Thymus (tissue), 11 donors: Measurements from ENCODE around the gene CCDC201. TPM values are rescaled to one million over a fixed set of nuclear protein-coding genes. Genes with fewer than 3 reads are reported as not detected.
"Not testable (repeated sequence)": the region's sequence is repeated elsewhere in the genome, so short reads cannot be mapped to it uniquely, and the experiment has no call there.

Experiments used
- DNase-seq, 9 donors: peaks; one replicate each; pipeline ENCODE4 v3.0.0-alpha.2; 2013; ENCODE audit warnings: low spot score in 9 of 9, low read depth in 6 of 9, missing footprints in 1 of 9
- H3K27ac ChIP-seq, 2 donors: one replicate each; pipeline ENCODE4 v1.5.1; 2013; ENCODE audit warnings: control low read depth in 1 of 2, low read depth in 1 of 2, low read length in 1 of 2, mild to moderate bottlenecking in 1 of 2, moderate library complexity in 1 of 2
- H3K27me3 ChIP-seq, 2 donors: one replicate each; pipeline ENCODE4 v1.5.1; 2013; ENCODE audit warnings: low read length in 1 of 2; ENCODE audit not compliant: control insufficient read depth in 2 of 2, insufficient read depth in 1 of 2
- H3K36me3 ChIP-seq, 2 donors: one replicate each; pipeline ENCODE4 v1.5.1; 2013; ENCODE audit warnings: low read length in 1 of 2, mild to moderate bottlenecking in 1 of 2, moderate library complexity in 1 of 2; ENCODE audit not compliant: control insufficient read depth in 2 of 2, insufficient read depth in 2 of 2
- H3K4me1 ChIP-seq, 2 donors: one replicate each; pipeline ENCODE4 v1.5.1; 2013; ENCODE audit warnings: low read length in 2 of 2; ENCODE audit not compliant: control insufficient read depth in 2 of 2, insufficient read depth in 2 of 2
- H3K4me3 ChIP-seq, 2 donors: one replicate each; pipeline ENCODE4 v1.5.1; 2013; ENCODE audit warnings: low read length in 2 of 2, control low read depth in 1 of 2, mild to moderate bottlenecking in 1 of 2
- H3K9me3 ChIP-seq, 2 donors: one replicate each; pipeline ENCODE4 v1.5.1; 2013; ENCODE audit warnings: low read length in 1 of 2, mild to moderate bottlenecking in 1 of 2; ENCODE audit not compliant: control insufficient read depth in 2 of 2, insufficient read depth in 1 of 2
- WGBS: extraction: QIAGEN DNeasy Blood & Tissue Kit; methylation state at CpG from one replicate; pipeline ENCODE4 v1.1.7; 2013; 5-methylcytosine and 5-hydroxymethylcytosine counted together
- polyA plus RNA-seq: library from polyadenylated mRNA; stranded (reverse); fragments of 200-250 nt; gene quantifications from one replicate; pipeline ENCODE4 v1.2.3, GENCODE V29; 2013
- total RNA-seq: library from RNA; stranded (reverse); fragments of 120-200 nt; gene quantifications from one replicate; pipeline ENCODE4 v1.2.4, GENCODE V29; 2013
- donor health status: healthy.

Gene CCDC201
- total and polyA plus RNA-seq, 2 donors, result under 0.01 to 0.09 TPM

DNA sequence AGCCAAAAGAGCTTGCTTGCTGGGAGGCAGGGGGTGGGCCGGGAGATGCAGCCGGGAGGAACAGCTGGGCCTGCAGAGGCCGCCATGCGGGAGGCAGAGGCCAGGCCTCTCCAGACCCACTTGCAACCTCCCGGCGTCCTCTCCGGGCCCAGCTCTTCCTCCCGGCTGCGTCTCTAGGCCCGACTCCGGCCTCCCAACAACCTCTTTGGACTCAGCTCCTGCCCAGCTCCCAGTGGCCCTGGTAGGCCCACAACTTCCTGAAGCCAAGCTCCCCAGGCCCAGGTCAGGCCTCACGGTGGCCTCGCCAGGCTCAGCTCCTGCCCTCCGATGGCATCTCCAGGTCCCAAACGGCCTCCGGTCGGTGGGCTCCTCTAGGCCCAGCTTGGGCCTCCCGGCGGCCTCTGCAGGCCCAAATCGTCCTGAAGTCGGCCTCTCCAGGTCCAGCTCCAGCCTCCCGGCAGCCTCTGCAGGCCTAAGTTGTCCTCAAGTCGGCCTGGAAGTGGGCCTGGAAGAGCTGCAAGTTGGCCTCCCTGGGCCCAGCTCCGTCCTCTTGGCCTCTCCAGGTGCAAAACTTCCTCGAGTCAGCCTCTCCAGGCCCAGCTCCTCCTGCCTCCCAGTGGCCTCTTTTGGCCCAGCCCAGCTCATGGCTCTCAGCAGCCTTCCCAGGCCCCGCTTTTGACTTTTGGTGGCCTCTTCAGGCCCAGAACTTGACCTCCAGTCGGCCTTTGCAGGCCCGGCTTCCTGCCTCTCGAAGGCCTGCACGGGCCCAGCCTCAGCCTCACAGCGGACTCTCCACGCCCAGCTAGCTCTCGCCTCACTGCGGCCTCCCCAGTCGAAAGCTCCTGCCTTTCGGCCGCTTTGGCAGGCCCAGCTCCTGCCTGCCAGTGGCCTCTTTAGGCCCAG lies 58.4 kb downstream of the CCDC201 start:
- DNase-seq, H3K4me1 ChIP-seq, H3K36me3 ChIP-seq, H3K27ac ChIP-seq, H3K27me3 ChIP-seq, H3K9me3 ChIP-seq, H3K4me3 ChIP-seq: not testable (repeated sequence)
- WGBS, result 97% methylated on average over 37 of the region's 37 CpGs

DNA sequence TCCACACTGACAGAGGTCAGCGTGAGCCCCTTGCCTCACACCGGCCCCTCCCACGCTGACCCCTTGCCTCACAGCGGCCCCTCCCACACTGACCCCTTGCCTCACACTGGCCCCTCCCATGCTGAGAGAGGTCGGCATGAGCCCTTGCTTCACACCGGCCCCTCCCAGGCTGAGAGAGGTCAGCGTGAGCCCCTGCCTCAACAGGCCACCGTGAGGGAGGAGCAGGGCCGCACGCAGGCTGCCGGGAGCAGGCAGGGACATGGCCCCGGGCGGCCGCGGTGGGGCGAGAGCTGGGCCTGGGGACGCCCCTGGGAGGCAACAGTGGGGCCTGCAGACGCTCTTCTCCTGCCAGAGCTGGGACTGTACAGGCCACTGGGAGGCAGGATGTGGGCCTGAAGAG lies 59.1 kb downstream of the CCDC201 start:
- not testable (repeated sequence) for DNase-seq, H3K4me3 ChIP-seq, H3K9me3 ChIP-seq, H3K36me3 ChIP-seq, H3K27ac ChIP-seq, H3K27me3 ChIP-seq, H3K4me1 ChIP-seq
- 97% methylated on average over 18 of the region's 18 CpGs for WGBS

DNA sequence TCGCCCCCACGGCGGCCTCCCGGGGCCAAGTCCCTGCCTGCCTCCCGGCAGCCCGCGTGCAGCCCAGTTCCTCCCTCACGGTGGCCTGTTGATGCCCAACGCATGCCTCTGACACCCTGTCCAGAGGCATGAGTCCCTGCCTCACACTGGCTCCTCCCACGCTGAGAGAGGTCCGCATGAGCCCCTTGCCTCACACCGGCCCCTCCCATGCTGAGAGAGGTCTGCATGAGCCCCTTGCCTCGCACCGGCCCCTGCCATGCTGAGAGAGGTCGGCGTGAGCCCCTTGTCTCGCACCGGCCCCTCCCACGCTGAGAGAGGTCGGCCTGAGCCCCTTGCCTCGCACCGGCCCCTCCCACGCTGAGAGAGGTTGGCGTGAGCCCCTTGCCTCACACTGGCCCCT lies 59.9 kb downstream of the CCDC201 start:
- Histone ChIP-seq H3K27me3 (no peaks in the 10 kb centered on the region), H3K4me3 (no peak overlapping the region), H3K36me3 (no peaks in the 10 kb centered on the region), H3K4me1 (no peaks in the 10 kb centered on the region), H3K27ac (no peak overlapping the region), H3K9me3 (no peaks in the 10 kb centered on the region)
- WGBS, result 98% methylated on average over 24 of the region's 24 CpGs
- no peak for DNase-seq

DNA sequence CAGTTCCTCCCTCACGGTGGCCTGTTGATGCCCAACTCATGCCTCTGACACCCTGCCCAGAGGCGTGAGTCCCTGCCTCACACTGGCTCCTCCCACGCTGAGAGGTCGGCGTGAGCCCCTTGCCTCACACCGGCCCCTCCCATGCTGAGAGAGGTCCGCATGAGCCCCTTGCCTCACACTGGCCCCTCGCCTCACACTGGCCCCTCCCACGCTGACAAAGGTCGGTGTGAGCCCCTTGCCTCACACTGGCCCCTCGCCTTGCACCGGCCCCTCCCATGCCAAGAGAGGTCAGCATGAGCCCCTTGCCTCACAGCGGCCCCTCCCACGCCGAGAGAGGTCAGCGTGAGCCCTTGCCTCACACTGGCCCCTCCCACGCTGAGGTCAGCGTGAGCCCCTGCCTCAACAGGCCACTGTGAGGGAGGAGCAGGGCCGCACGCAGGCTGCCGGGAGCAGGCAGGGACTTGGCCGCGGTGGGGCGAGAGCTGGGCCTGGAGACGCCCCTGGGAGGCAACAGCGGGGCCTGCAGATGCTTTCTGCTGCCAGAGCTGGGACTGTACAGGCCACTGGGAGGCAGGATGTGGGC lies 61.1 kb downstream of the CCDC201 start:
- H3K27me3 ChIP-seq, H3K4me3 ChIP-seq, H3K9me3 ChIP-seq, H3K4me1 ChIP-seq, H3K27ac ChIP-seq, H3K36me3 ChIP-seq: not testable (repeated sequence)
- peak in 1 of 9 donors; percentile 4 for DNase-seq
- WGBS, result 97% methylated on average over 26 of the region's 26 CpGs

DNA sequence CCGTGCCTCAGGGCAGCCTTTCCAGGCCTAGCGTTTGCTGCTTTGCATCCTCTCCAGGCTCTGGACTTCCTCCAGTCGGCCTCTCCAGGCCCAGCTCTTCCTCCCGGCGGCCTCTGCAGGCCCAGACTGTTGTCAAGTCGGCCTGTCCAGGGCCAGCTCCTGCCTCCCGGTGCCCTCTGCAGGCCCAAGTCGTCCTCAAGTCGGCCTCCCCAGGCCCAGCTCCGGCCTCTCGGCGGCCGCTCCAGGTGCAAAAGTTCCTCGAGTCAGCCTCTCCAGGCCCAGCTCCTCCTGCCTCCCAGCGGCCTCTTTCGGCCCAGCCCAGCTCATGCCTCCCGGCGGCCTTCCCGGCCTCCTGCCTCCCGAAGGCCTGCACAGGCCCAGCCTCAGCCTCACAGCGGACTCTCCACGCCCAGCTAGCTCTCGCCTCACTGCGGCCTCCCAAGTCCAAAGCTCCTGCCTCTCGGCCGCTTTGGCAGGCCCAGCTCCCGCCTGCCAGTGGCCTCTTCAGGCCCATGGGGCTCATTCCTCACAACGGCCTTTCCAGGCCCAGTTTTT lies 62.4 kb downstream of the CCDC201 start:
- not testable (repeated sequence) for H3K4me3 ChIP-seq, H3K9me3 ChIP-seq, H3K36me3 ChIP-seq, H3K27ac ChIP-seq, DNase-seq, H3K27me3 ChIP-seq, H3K4me1 ChIP-seq
- WGBS, result 97% methylated on average over 27 of the region's 28 CpGs

Other genes with a start within 250 kb of the CCDC201 start
- 0.05 TPM for gene IGFBP1, start 15.4 kb upstream of the CCDC201 start, total RNA-seq
- 17.2 TPM for gene IGFBP1, start 15.4 kb upstream of the CCDC201 start, polyA plus RNA-seq
- gene IGFBP3, start 48.2 kb upstream of the CCDC201 start, total RNA-seq, result 37.0 TPM
- gene IGFBP3, start 48.2 kb upstream of the CCDC201 start, polyA plus RNA-seq, result 96.0 TPM